ENCODE results near the gene JAKMIP3.

- no peak for TF ChIP-seq POLR2A (IDR thresholded peaks at IDR 0.05)
- no peak for TF ChIP-seq CTCF (IDR thresholded peaks at IDR 0.05)
These were observed 29.0 kb downstream of the JAKMIP3 start for GRCh38 chr10:132094581-132095234.

Measured in adrenal gland (tissue), 5 donors.